ENCODE results near the gene ZNF688.

DNA sequence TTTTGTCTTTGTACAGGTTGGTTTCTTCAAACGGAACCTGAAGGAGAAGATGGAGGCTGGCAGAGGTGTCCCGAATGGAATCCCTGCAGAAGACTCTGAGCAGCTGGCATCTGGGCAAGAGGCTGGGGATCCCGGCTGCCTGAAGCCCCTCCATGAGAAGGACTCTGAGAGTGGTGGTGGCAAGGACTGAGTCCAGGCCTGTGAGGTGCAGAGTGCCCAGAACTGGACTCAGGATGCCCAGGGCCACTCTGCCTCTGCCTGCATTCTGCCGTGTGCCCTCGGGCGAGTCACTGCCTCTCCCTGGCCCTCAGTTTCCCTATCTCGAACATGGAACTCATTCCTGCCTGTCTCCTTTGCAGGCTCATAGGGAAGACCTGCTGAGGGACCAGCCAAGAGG is 50.0 kb downstream of the ZNF688 start:
- TF ChIP-seq CTCF (IDR thresholded peaks at IDR 0.05; ENCODE audit: low read depth, low read length, poor library complexity, severe bottlenecking) (no peak), EZH2phosphoT487 (IDR thresholded peaks at IDR 0.05; ENCODE audit: borderline replicate concordance, low read length) (no peak)
